ENCODE data around the gene MAFG. TPM values are rescaled to one million over a fixed set of nuclear protein-coding genes. Genes with fewer than 3 reads are reported as not detected.
A peak's percentile ranks its signal among the peaks of the same experiment; 100 is the strongest.

The MAFG gene
- total and polyA plus RNA-seq, 2 of the 13 experiments (the other 11 are each of a cell fraction or from before 2014, with no cell fraction given): 14.5 to 20.0 TPM

- TF ChIP-seq ZNF180 (CRISPR knock-in tag; IDR thresholded peaks at IDR 0.05; ENCODE audit: borderline replicate concordance, low read depth): 0 out of 2 replicates have a peak, but pooled peaks have one; percentile 66
- peak; percentile 74 for TF ChIP-seq SALL1 (CRISPR knock-in tag; IDR thresholded peaks at IDR 0.05)
- no peak; the same call in 1 of the 2 replicates for TF ChIP-seq ZBTB21 (CRISPR knock-in tag; IDR thresholded peaks at IDR 0.05)
- TF ChIP-seq ZFY (CRISPR knock-in tag; IDR thresholded peaks at IDR 0.05): peak; percentile 78
- peak; percentile 9; the same call in 1 of the 2 replicates for TF ChIP-seq FIP1L1 (IDR thresholded peaks at IDR 0.05; ENCODE audit: borderline replicate concordance, insufficient read depth, low read depth, low read length)
- peak; percentile 55; the same call in 1 of the 2 replicates for TF ChIP-seq ZNF136 (CRISPR knock-in tag; IDR thresholded peaks at IDR 0.05; ENCODE audit: low read depth)
- peak; percentile 70; the same call in 1 of the 2 replicates for TF ChIP-seq SRY (CRISPR knock-in tag; IDR thresholded peaks at IDR 0.05)
- TF ChIP-seq, protein P1, sequence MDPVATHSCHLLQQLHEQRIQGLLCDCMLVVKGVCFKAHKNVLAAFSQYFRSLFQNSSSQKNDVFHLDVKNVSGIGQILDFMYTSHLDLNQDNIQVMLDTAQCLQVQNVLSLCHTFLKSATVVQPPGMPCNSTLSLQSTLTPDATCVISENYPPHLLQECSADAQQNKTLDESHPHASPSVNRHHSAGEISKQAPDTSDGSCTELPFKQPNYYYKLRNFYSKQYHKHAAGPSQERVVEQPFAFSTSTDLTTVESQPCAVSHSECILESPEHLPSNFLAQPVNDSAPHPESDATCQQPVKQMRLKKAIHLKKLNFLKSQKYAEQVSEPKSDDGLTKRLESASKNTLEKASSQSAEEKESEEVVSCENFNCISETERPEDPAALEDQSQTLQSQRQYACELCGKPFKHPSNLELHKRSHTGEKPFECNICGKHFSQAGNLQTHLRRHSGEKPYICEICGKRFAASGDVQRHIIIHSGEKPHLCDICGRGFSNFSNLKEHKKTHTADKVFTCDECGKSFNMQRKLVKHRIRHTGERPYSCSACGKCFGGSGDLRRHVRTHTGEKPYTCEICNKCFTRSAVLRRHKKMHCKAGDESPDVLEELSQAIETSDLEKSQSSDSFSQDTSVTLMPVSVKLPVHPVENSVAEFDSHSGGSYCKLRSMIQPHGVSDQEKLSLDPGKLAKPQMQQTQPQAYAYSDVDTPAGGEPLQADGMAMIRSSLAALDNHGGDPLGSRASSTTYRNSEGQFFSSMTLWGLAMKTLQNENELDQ (CRISPR knock-in tag; IDR thresholded peaks at IDR 0.05; ENCODE audit: borderline replicate concordance): peak; percentile 35; the same call in 1 of the 2 replicates
- TF ChIP-seq PRPF4 (IDR thresholded peaks at IDR 0.05; ENCODE audit: low read depth, low read length, poor library complexity, severe bottlenecking): no peak
- no peak for TF ChIP-seq IRF1 (CRISPR knock-in tag; IDR thresholded peaks at IDR 0.05; ENCODE audit: low read depth)
- TF ChIP-seq ZFP82 (CRISPR knock-in tag; IDR thresholded peaks at IDR 0.05; ENCODE audit: borderline replicate concordance): peak; percentile 54; the same call in 1 of the 2 replicates
- TF ChIP-seq SCMH1 (CRISPR knock-in tag; IDR thresholded peaks at IDR 0.05; ENCODE audit: borderline replicate concordance): no peak
- no peak for TF ChIP-seq ZFP62 (CRISPR knock-in tag; IDR thresholded peaks at IDR 0.05)
- peak; percentile 57; the same call in 1 of the 2 replicates for TF ChIP-seq BRCA1 (CRISPR knock-in tag; IDR thresholded peaks at IDR 0.05)
- TF ChIP-seq EHMT2 (IDR thresholded peaks at IDR 0.05; ENCODE audit: borderline replicate concordance, low read depth, low read length): no peak
- TF ChIP-seq NR2F6 (IDR thresholded peaks at IDR 0.05): no peak
- peak; percentile 13; the same call in 1 of the 2 replicates for TF ChIP-seq NR2F6 (CRISPR knock-in tag; IDR thresholded peaks at IDR 0.05)
- TF ChIP-seq SETDB1 (CRISPR knock-in tag; IDR thresholded peaks at IDR 0.05; ENCODE audit: borderline replicate concordance): no peak
- peak; percentile 86 for TF ChIP-seq MED8 (CRISPR knock-in tag; IDR thresholded peaks at IDR 0.05; ENCODE audit: insufficient replicate concordance)
- peak; percentile 90; the same call in 1 of the 2 replicates for TF ChIP-seq ZZZ3 (CRISPR knock-in tag; IDR thresholded peaks at IDR 0.05; ENCODE audit: borderline replicate concordance)
- TF ChIP-seq FOXA1 (IDR thresholded peaks at IDR 0.05): no peak
- TF ChIP-seq FOXA1 (CRISPR knock-in tag; IDR thresholded peaks at IDR 0.05): no peak
- TF ChIP-seq HNRNPK (IDR thresholded peaks at IDR 0.05; ENCODE audit: low read depth, low read length, poor library complexity, severe bottlenecking): peak; percentile 63
- TF ChIP-seq ZNF20 (CRISPR knock-in tag; IDR thresholded peaks at IDR 0.05): no peak
- TF ChIP-seq GPN1 (CRISPR knock-in tag; IDR thresholded peaks at IDR 0.05; ENCODE audit: borderline replicate concordance): no peak; the same call in 1 of the 2 replicates
- TF ChIP-seq XBP1 (CRISPR knock-in tag; IDR thresholded peaks at IDR 0.05): peak; percentile 19; the same call in 1 of the 2 replicates
- TF ChIP-seq, protein P2, sequence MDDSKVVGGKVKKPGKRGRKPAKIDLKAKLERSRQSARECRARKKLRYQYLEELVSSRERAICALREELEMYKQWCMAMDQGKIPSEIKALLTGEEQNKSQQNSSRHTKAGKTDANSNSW (CRISPR knock-in tag; IDR thresholded peaks at IDR 0.05; ENCODE audit: borderline replicate concordance): peak; percentile 60; the same call in 1 of the 2 replicates
These were observed at the start of gene MAFG (continued) for GRCh38 chr17:81927653-81928543.

Data from HepG2 (cell line).